GM12891 (cell line): Measurements from ENCODE around the gene CD226.
"Not testable (repeated sequence)": the region's sequence is repeated elsewhere in the genome, so short reads cannot be mapped to it uniquely, and the experiment has no call there.

Experiments used
- PAX5 ChIP-seq: IDR thresholded peaks from 2 replicates; pipeline ENCODE4 v1.6.1; 2011; ENCODE audit warnings: low read length, moderate library complexity, mild to moderate bottlenecking; ENCODE audit not compliant: insufficient read depth, severe bottlenecking
- POLR2A ChIP-seq: IDR thresholded peaks from 2 replicates; pipeline ENCODE4 v1.6.1; 2011; ENCODE audit warnings: low read depth, low read length, control low read depth
- POLR2AphosphoS5 ChIP-seq: IDR thresholded peaks from 2 replicates; pipeline ENCODE4 v1.6.1; 2011; ENCODE audit warnings: low read depth, low read length, control low read depth
- POU2F2 ChIP-seq: IDR thresholded peaks from 2 replicates; pipeline ENCODE4 v1.6.1; 2011; ENCODE audit warnings: low read depth, mild to moderate bottlenecking, control low read depth, low read length, moderate library complexity

- TF ChIP-seq POLR2AphosphoS5, POLR2A, PAX5, POU2F2: not testable (repeated sequence)
These were observed 48.3 kb downstream of the CD226 start for GRCh38 chr18:69899154-69899923.
